Stimulated activated CD8-positive, alpha-beta memory T cell treated with anti-CD3 and anti-CD28 coated beads, Interleukin-2, amount 100 ng/mL, for 1 hour (primary cell): ENCODE results near the gene PLSCR3.

Source experiments
- DNase-seq, 2 donors: peaks; one replicate each; pipeline ENCODE4 v3.0.0-alpha.2; 2020; ENCODE audit warnings: low read depth in 2 of 2

Gene PLSCR3

DNA sequence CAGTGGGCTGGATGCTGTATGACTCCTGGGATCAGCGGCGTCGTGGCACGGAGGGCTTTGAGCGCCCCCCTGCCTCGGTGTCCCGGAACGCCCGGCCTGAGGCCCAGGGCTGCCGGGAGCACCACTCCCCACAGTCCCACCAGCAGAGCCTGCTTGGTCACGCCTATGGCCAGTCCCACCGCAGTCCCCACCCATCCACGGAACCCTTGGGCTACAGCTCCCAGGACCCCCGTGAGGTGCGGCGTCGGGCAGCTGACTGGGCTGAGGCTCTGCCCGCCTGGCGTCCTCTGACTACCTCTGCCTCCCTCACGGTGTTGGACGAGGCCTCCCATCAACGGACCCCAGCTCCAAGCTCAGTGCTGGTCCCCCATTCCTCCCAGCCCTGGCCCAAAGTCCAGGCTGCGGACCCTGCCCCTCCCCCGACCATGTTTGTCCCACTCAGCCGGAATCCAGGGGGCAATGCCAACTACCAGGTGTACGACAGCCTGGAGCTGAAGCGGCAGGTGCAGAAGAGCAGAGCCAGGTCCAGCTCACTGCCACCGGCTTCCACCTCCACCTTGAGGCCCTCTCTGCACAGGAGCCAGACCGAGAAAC is 32.7 kb upstream of the PLSCR3 start:
- no peak for DNase-seq

DNA sequence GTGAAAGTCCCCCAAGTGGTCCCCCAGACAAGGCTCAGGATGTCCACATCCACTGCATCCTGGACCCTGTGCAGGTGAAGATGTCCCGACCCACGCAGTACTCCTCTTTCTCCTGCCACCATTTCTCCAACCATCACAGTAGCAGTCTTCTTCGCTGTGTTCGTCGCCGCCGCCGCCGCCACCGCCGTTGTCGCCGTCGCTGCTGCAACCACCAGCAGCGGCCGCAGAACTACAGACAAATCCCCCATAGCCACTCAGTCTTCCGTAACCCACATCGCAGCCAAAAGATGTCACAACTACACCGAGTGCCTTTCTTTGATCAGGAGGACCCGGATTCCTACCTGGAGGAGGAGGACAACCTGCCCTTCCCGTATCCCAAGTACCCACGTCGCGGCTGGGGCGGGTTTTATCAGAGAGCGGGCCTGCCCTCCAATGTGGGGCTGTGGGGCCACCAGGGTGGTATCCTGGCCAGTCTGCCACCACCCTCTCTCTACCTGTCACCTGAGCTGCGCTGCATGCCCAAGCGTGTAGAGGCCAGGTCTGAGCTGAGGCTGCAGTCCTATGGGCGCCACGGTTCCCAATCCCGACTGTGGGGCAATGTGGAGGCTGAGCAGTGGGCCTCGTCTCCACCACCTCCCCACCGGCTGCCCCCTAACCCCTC is 32.0 kb upstream of the PLSCR3 start:
- DNase-seq = no peak

DNA sequence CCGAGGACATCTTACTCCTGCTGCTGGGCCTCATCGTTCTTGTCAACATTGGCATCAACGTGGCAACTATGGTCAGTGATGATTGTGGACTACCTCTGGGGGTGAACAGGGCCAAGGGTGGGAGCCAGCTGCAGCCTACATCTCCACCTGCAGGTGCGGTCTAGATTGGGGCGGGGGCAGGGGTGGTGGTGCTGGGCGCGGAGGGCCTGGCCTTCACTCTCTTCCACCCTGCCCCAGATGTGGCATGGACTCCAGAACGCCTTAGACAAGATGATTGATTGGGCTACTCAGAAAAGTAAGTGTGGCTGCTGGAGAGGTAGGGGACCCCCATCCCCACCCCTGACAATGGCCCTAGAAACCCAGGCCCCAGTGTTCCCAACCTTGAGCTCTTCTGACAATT is 31.4 kb upstream of the PLSCR3 start:
- no peak for DNase-seq

DNA sequence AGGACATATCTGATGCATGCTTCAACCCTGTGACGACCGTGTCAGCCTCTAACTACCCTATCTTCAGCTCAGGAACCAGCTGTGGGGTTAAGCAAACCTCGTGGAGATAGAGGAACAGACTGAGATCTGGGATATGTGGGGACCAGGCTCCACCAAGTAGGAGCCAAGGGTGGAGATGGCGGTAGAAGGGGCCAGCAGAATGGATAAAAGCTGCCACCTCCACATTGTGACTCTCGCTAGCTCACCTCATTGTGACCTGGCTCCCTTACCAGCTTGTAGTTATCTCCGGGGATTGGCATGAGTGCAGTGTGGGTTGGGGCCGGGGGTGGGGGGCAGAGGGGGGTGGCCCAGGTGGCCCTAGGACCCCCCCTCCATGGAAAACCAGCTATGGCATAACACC is 31.0 kb upstream of the PLSCR3 start, which contains the start of gene SPEM2:
TSS of gene SPEM2 (plus strand) at position 301 of the 400 bp plus-strand sequence. CDS start at position 374, 73 bp downstream.
- no peak for DNase-seq

DNA sequence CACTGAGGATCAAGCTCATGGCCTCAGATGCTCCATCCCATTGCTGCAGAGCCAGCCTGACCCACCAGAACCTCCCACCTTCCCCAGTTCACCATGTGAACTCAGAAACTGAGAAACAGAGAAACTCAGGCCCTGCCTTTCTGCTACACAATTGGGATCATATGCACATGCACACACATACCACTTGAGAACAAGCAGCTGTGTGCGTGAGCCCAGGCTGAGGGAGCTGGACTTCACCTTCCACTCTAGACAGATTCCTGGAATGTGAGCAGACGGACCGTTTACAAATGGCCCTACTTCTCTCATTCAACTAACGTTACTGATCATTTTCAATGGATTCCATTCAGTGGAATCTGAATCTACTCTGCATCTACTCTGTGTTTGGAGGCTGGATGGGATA is 29.4 kb upstream of the PLSCR3 start:
- DNase-seq = no peak

DNA sequence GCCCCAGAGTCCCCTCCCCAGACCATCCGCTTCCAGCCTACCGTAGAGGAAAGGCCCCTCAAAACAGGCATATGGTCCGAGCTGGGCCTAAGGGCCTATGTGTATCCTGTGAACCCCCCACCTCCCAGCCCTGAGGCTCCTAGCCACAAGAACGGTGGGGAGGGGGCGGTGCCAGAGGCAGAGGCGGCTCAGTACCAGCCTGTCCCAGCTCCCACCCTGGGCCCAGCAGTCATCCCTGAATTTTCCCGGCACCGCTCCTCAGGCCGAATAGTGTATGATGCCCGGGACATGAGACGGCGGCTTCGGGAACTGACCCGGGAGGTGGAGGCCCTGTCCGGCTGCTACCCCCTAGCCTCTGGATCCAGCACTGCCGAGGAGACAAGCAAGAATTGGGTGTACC is 26.9 kb upstream of the PLSCR3 start:
- DNase-seq = no peak

DNA sequence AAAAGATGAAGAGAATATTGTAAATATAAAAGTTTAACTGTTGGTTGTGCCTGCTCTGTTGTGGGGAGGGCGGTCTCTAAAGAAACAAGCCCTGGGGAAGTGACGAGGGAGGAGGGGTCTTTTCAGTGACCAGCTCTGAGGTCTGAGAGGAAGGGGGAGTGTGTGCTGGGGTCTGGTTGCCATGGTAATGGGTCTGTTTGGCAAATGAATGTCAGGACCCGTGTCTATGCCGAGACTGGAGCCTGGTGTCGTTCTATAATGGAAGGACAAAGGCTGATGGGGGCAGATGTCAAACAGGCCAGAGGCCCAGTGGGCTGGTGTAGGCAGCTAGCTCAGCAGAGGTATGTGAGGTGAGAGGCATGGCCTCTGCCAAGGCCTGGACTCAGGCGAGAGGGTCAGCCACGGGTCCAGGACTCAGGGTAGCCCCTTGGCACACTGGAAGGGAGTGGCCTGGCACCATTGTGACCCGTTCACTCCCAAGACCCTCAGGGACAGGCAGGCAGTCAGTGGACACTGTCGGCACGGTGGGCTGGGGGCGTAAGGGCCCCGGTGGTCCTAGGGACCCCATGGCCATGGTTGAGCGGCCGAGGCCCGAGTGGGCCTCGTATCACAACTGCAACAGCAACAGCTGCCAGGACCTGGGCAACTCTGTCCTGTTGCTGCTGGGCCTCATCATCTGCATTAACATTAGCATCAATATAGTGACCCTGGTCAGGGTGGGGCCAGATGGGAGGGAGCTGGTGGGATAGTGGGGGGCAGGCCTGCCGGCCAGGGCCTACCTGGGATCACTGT is 25.7 kb upstream of the PLSCR3 start, which contains the start of gene SPEM1:
TSS of gene SPEM1 (plus strand) at position 506 of the 792 bp plus-strand sequence. CDS start at position 567, 61 bp downstream.
- no peak for DNase-seq

DNA sequence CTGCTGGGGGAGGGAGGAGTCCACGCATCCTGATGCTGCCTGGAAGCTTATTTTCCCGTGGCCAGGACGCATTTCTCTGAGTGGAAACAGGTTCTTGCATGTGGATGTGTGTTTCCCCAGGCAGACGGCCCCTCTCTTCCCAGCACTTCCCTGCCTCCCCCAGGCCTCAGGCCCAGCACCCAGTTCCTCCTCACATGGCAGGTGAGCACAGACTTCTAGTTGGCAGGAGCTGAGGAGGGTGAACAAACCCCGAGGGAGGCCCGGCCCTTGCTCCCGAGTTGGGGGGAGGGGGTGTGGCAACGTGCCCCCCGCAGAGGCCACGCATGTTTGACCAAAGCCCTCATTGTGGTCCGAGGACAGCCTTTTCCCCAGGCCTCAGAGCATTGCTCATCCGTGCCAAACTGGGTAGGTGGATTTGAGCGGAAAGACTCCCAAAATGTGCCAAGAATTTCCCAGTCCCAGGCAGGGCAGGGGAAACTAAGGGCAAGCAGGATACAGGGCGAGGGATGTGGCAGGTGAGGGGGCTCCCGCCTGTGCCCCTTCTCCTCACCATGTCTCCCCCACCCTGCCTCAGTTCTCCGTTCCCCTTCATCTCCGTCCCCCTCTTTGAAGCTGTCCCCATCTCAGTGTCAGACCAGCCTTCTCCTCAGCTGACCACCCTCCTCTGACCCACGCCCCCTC is 24.3 kb upstream of the PLSCR3 start:
- no peak for DNase-seq

DNA sequence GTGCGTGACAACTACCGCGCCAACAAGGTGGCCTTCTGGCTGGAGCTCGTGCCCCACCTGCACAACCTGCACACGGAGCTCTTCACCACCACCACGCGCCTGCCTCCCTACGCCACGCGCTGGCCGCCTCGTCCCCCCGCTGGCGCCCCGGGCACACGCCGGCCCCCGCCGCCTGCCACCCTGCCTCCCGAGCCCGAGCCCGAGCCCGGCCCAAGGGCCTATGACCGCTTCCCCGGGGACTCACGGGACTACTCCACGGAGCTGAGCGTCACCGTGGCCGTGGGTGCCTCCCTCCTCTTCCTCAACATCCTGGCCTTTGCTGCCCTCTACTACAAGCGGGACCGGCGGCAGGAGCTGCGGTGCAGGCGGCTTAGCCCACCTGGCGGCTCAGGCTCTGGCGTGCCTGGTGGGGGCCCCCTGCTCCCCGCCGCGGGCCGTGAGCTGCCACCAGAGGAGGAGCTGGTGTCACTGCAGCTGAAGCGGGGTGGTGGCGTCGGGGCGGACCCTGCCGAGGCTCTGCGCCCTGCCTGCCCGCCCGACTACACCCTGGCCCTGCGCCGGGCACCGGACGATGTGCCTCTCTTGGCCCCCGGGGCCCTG is 22.8 kb upstream of the PLSCR3 start:
- DNase-seq = no peak

DNA sequence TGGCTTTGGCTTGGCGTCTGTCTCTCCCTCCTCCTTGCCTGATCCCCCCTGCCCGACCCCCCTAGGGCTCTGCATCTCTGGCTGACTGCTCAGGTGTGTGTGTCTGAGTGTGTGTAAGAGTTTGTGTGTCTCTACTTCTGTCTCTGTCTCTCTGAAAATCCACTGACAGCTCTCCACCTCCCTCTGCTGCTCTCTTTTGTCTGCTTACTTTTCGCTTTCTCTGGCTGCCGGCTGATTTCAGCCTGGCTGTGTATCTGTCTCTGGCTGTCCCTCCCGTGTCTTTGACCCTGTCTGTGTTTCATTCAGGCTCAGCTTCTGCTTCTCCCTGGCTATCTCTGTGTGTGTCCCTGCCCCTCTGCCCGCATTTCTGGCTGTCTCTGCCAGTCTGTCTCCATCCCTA is 22.0 kb upstream of the PLSCR3 start:
- DNase-seq = no peak

DNA sequence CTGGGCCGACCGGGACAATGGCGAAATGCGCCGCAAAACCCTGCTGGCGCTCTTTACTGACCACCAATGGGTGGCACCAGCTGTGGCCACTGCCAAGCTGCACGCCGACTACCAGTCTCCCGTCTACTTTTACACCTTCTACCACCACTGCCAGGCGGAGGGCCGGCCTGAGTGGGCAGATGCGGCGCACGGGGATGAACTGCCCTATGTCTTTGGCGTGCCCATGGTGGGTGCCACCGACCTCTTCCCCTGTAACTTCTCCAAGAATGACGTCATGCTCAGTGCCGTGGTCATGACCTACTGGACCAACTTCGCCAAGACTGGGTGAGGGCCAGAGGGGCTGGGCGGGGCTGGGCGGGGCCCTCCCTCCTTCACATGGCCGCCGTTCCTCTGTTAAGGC is 21.5 kb upstream of the PLSCR3 start:
- DNase-seq = no peak

DNA sequence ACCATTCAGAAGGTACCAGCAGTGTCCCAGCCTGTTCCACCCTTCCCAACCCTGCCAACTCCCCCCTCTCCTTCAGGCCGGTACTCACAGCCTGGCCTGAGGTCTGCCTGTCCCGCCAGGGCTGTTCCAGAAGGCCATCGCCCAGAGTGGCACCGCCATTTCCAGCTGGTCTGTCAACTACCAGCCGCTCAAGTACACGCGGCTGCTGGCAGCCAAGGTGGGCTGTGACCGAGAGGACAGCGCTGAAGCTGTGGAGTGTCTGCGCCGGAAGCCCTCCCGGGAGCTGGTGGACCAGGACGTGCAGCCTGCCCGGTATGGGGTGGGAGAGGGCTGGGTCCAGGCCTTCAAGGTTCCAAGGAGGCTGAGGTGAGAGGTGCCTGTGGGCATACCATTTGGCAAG is 20.5 kb upstream of the PLSCR3 start:
- DNase-seq = no peak

DNA sequence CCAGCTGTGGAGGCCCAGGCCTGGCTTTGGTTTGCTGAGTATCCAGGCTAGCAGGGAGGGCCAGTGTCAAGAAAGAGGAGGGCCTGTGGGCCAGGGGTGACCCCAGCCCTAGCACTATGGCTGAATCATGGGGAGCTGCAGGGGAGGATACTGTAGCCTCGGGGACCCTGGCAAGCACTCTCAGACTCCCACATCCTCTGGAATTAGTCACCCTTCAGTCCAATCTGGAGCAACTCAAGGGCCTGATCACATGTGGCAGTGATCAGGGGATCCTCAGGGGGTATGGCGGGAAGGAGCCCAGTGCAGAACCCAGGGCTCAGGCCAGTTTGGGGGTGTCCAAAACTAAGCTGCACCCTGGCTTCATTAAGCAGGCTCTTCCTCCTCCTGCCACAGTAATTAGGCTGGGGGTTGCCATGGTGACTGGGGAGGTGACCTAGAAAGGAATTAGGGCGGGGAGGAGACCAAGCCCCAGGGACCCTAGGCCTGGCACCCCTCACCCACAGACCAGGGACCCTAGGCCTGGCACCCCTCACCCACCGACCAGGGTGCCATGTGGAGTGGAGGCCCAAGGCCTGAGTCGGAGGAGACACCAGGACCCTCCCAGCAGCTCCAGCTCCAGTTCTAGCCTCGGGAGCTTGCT is 19.1 kb upstream of the PLSCR3 start:
- DNase-seq = no peak

DNA sequence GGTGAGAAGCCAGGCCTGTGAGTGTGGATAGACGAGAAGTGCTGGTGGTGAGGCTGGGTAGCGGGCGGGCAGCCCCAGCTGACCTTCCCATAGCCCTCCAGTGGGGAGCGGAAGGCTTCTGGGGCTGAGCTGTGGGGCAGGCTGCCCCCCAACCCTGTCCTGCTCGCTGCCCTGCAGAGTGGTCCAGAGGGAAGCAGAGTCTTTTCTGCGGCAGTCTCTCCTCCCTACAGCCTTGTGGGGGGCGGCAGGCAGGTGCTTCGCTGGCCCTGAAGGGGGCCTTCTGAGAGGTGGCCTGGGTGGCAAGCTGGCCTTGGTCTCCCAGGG is 17.1 kb upstream of the PLSCR3 start:
- no peak for DNase-seq

DNA sequence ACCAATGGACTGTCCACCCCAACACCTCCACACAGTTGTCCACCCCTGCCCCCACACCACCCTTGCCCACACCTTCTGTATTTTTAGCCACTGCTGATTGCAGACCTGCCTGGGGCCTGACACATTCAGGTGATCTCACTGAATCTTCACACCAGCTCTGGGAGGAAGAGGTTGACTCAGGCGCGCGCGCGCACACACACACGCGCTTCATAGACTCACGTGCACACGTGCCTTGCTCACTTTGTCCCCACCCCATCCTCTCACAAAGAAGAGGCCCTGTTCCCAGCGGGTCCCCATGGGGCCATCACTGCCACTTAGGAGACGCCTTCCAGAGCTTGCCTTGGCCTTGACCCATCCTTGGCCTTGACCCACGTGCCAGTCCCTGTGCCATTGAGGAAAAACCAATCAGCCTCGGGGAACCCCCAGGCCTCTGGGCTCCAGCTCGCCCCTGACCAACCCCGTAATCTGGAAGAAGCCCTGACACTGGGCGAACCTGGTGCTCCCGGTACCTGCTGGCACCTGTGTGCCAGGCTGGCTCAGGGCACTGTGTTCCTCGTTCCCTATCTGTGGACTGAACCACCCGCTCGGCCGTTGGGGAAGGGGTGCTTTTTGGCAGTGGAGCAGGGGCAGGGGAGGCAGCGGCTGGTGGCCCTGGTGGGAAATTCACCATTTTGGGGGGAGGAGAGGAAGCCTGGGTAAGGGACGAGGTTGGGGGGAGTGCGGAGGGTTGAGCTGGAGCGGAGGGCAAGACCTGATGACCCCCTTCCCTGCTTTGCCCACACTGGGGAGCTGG is 16.5 kb upstream of the PLSCR3 start:
- no peak for DNase-seq

DNA sequence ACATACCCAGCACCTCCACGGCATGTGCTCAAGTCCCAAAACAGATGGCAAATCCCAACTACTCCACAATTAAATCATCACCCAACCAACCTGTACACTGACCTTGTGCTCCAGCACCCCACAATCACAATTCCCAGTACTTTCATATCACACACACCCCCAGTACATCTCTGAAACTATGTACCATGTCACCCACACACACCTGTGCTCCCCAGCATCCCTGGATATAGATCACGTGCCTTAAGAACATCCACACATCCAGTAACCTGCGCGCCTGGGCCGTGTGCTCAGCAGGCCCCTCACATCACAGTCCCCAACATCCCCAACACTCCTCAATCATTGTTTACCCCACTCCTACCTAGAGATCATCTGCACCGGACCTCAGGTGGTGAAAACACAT is 15.4 kb upstream of the PLSCR3 start:
- no peak for DNase-seq

DNA sequence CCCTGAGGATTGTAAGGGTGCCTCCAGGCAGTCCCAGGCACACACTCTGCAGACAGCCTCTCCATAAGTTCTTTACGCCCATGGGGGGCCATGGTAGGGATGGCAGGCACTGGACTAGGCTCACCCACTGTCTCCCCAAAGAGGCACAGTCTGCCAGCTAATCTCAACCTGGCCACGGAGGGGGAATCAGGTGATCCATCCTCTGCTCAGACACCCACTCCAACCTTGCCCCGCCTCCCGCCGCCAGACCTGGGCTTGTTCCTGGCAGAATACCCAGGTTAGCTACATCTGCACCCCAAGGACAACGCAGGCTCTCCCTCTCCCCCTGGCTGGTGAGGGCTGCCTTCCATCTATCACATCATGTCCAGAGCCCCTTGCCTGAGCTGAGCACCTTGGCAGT is 14.5 kb upstream of the PLSCR3 start:
- no peak for DNase-seq

DNA sequence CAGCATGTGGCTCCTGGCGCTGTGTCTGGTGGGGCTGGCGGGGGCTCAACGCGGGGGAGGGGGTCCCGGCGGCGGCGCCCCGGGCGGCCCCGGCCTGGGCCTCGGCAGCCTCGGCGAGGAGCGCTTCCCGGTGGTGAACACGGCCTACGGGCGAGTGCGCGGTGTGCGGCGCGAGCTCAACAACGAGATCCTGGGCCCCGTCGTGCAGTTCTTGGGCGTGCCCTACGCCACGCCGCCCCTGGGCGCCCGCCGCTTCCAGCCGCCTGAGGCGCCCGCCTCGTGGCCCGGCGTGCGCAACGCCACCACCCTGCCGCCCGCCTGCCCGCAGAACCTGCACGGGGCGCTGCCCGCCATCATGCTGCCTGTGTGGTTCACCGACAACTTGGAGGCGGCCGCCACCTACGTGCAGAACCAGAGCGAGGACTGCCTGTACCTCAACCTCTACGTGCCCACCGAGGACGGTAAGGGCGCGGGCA is 14.0 kb upstream of the PLSCR3 start:
- no peak for DNase-seq

DNA sequence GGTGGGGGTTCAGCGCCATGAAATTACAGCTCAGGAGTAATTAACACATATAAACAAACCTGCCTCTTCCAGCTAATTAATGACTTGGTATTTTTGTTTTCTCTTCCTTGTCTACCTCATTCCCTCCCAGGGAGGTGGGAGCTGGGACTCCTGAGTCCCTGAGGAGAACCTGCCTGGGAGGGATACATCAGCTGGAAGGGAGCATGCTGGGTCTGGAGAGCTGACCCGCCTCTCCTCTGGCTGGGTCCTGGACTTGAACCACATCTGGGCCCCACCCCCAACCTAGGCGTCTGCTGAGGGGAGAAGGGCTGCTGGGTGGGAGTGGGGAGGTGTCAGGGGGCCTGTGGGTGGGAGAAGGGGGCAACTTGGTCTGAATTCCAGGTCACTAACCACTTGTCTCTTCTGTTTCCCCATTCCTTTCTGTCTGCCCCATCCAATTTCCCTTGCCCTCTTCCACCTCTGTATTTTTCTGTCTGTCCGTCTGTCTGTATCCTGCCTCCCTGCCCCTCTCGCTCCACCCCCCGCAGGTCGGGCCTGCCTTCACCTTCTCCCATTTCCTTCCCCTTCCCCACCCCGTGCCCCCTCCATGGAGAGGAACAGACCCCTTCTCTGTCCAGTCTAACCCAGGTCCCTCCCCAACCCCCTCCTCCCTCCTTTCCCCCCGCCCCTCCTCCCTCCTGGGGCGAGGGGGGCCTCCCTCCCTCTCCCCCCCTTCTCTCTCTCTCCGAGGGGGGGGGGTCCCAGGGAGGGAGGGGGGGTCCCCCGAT is 13.3 kb upstream of the PLSCR3 start, which contains the start of gene NLGN2:
TSS of gene NLGN2 (plus strand) at position 361 of the 767 bp plus-strand sequence. CDS start 411 bp downstream, outside the sequence.
- DNase-seq = no peak

DNA sequence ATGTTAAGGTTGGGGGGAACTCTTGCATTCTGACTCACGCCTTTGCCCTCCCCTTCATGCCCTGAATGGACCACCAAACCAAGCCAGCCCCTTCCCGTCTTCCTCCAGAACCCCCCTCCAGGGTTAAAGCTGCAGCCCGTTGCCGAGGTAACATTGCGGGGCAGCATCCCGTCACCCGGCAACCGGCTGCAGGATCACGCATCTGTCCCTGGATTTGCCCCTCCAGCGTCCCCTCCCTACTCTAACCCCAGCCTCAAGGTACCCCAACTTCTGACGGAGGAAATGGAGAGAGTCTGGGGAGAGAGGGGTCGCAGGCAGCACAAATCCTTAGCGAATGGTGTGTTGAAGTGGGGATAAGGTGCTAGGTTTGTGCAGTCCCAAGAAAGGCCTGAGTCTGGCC is 12.8 kb upstream of the PLSCR3 start:
- no peak for DNase-seq
